Spleen (tissue), 11 donors: Measurements from ENCODE around the gene SMARCA4. TPM values are rescaled to one million over a fixed set of nuclear protein-coding genes. Genes with fewer than 3 reads are reported as not detected.

Experiments
- DNase-seq: peaks from one replicate; pipeline ENCODE4 v3.0.0-alpha.2; 2020
- H3K27ac ChIP-seq, 8 donors: fragments of 200-600 bp; sonication (generic) in 7 of 8; 1 replicate in 4 of 8; 2 replicates in 4 of 8; pipeline versions ENCODE4 v1.5.0 to v1.8.0; 2016 to 2021; ENCODE audit warnings: inconsistent platforms in 4 of 8, mild to moderate bottlenecking in 4 of 8, moderate library complexity in 1 of 8
- H3K27me3 ChIP-seq, 7 donors: fragments of 200-600 bp; sonication (generic) in 6 of 7; replicated peaks in 1 of 7; 1 replicate in 4 of 7; 2 replicates in 3 of 7; pipeline versions ENCODE4 v1.5.0 to v1.8.0; 2016 to 2021; ENCODE audit warnings: inconsistent platforms in 3 of 7, mild to moderate bottlenecking in 1 of 7
- H3K36me3 ChIP-seq, 6 donors: fragments of 200-600 bp; sonication (generic) in 5 of 6; 1 replicate in 4 of 6; 2 replicates in 2 of 6; pipeline versions ENCODE4 v1.5.0 to v1.8.0; 2016 to 2021; ENCODE audit warnings: inconsistent platforms in 2 of 6
- H3K4me1 ChIP-seq, 6 donors: fragments of 200-600 bp; sonication (generic) in 5 of 6; 1 replicate in 3 of 6; 2 replicates in 3 of 6; pipeline versions ENCODE4 v1.5.0 to v1.8.0; 2016 to 2021; ENCODE audit warnings: inconsistent platforms in 3 of 6
- H3K4me3 ChIP-seq, 8 donors: fragments of 200-600 bp; sonication (generic) in 7 of 8; 1 replicate in 4 of 8; 2 replicates in 4 of 8; pipeline versions ENCODE4 v1.5.0 to v1.8.0; 2016 to 2021; ENCODE audit warnings: inconsistent platforms in 4 of 8, mild to moderate bottlenecking in 4 of 8, moderate library complexity in 2 of 8
- H3K9me3 ChIP-seq, 8 donors: fragments of 200-600 bp; sonication (generic) in 7 of 8; 1 replicate in 4 of 8; 2 replicates in 4 of 8; pipeline versions ENCODE4 v1.5.0 to v1.8.0; 2016 to 2021; ENCODE audit warnings: inconsistent platforms in 4 of 8
- POLR2A ChIP-seq, 3 donors: fragments of 450-650 bp; IDR thresholded peaks; one replicate each; pipeline ENCODE4 v1.5.1; 2017; ENCODE audit warnings: antibody characterized with exemption in 3 of 3, mild to moderate bottlenecking in 1 of 3
- POLR2AphosphoS5 ChIP-seq, 3 donors: sonication (generic); formaldehyde crosslinking; IDR thresholded peaks; one replicate each; pipeline ENCODE4 v1.5.1; 2017; ENCODE audit warnings: antibody characterized with exemption in 3 of 3
- WGBS, 5 donors: extraction: QIAGEN DNeasy Blood & Tissue Kit in 3 of 5; methylation state at CpG; one replicate each; pipeline versions ENCODE4 v1.1.5 to v1.1.7; 2013 to 2018; 5-methylcytosine and 5-hydroxymethylcytosine counted together
- intact Hi-C: fragments of 100-400 bp; cut with DNase I; formaldehyde crosslinking; loops from one replicate; pipeline ENCODE4 v1.15.0; 2023; ENCODE audit warnings: low total_unique reads
- polyA plus RNA-seq, 3 donors: library from polyadenylated mRNA; stranded (reverse); fragments of 200-250 nt; gene quantifications; one replicate each; pipeline ENCODE4 v1.2.1, GENCODE V29; 2013
- total RNA-seq, 7 donors: library from RNA; depleted of rRNA in 3 of 7; stranded (reverse); fragments of >200 nt in 3 of 7; fragmentation: NEBNext Ultra II Directional in 4 of 7; extraction: Animal tissue kit (Norgen Biotek cat#: 25700) in 4 of 7; gene quantifications; one replicate each; pipeline versions ENCODE4 v1.1.0 to v1.2.1, GENCODE V29; 2016 to 2021
- TF ChIP-seq, protein P1 (sequence below), 11 experiments: fragments of 200-600 bp in 7 of 11; fragments of 450-650 bp in 4 of 11; sonication (generic) in 4 of 11; IDR thresholded peaks in 8 of 11; conservative IDR thresholded peaks in 3 of 11; 1 replicate in 7 of 11; 2 replicates in 4 of 11; pipeline versions ENCODE4 v1.4.0 to v1.8.0; 2016 to 2021; ENCODE audit warnings: antibody characterized with exemption in 11 of 11, inconsistent platforms in 4 of 11, mild to moderate bottlenecking in 1 of 11
- donor health status: healthy with polysubstance abuse.
- donor health status: DM: no; HTN: no; CAD: no; lungs with moderate emphysema.
- donor health status: DM: no; HTN: no; CAD: no.
- donor health status: Bipolar disorder and iron deficiency.
- donor health status: healthy.
- donor health status: DM: no; HTN: no; CAD: no.
- donor health status: DM: yes; HTN: yes; CAD: no.

The SMARCA4 gene
- total and polyA plus RNA-seq, 10 donors: 41.6 to 95.6 (median 65.8) TPM

DNA sequence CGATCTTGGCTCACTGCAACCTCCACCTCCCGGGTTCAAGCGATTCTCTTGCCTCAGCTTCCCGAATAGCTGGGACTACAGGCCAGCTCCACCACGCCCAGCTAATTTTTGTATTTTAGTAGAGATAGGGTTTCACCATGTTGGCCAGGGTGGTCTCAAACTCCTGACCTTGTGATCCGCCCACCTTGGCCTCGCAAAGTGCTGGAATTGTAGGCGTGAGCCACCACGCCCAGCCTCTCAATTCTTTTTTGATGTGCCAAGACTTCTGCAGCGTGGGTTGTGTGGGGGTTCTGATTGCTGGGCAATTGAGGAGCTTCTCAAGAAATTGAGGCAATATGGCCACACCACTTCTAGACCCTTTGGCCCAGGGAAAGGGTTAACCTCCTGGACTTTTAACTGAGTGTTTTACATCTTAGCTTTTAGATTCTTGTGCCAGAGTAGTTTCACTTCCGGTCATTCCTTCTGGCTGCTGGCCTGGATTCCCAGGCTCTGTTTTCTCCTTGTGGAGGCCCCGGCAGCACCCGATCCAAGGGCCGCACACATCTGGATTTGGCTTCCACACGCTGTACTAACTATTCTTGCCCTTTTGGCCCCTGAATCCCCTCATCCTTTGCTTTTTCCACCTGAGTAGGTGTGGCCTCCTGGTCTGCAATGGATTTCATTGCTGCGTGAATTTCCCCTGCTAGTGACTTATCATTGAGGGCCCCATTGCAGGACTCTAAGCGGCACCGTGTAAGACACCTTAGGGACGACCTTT lies 14.7 kb downstream of the SMARCA4 start:
- DNase-seq: no peak
- H3K27me3 ChIP-seq: no peaks in the 10 kb centered on the region
- H3K36me3 ChIP-seq: peaks cover 0 to 6% (median 0%) of the 10 kb centered on the region in 6 donors
- H3K9me3 ChIP-seq: no peaks in the 10 kb centered on the region
- H3K4me3 ChIP-seq: no peak overlapping the region
- H3K27ac ChIP-seq: peak overlapping the region in 7 of 8 donors; percentile 36 to 74 (median 61)
- TF ChIP-seq POLR2AphosphoS5 (IDR thresholded peaks at IDR 0.05): no peak
- TF ChIP-seq, protein P1, sequence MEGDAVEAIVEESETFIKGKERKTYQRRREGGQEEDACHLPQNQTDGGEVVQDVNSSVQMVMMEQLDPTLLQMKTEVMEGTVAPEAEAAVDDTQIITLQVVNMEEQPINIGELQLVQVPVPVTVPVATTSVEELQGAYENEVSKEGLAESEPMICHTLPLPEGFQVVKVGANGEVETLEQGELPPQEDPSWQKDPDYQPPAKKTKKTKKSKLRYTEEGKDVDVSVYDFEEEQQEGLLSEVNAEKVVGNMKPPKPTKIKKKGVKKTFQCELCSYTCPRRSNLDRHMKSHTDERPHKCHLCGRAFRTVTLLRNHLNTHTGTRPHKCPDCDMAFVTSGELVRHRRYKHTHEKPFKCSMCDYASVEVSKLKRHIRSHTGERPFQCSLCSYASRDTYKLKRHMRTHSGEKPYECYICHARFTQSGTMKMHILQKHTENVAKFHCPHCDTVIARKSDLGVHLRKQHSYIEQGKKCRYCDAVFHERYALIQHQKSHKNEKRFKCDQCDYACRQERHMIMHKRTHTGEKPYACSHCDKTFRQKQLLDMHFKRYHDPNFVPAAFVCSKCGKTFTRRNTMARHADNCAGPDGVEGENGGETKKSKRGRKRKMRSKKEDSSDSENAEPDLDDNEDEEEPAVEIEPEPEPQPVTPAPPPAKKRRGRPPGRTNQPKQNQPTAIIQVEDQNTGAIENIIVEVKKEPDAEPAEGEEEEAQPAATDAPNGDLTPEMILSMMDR (IDR thresholded peaks at IDR 0.05 in 8 of 11, conservative IDR thresholded peaks at IDR 0.05 in 3 of 11): no peak
- no peak for TF ChIP-seq POLR2A (IDR thresholded peaks at IDR 0.05)
- H3K4me1 ChIP-seq: peaks cover 0 to 93% (median 46%) of the 10 kb centered on the region in 6 donors
- intact Hi-C loops: no loop called here
- WGBS, 5 donors: 71 to 84% (median 81%) methylated on average over 19 of the region's 19 CpGs

DNA sequence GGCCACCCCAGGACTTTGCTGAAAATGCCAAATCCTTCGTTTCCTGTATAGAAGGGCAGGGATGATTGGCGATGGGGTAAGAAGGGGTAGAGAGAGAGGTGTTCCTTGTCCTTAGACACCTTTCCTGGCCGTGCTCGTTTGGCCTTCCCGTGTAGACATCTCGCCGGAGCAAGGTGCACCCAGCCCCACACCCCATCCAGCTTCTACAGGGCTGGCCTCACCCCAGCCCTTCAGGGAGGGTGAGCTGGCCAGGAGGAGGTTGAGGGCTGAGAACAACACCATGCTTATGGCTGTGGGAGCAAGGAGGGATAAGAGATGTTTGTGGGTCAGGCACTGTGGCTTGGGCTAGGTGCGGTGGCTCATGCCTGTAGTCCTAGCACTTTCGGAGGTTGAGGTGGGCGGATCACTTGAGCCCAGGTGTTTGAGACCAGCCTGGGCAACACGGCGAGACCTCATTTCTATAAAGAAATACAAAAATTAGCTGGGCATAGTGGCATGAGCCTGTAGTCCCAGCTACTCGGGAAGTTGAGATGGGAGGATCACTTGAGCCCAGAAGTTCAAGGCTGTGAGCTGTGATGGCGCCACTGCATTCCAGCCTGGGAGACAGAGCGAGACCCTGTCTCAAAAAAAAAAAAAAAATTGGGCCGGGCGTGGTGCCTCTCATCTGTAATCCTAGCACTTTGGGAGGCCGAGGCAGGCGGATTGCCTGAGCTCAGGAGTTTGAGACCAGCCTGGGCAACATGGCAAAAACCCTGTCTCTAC lies 15.5 kb downstream of the SMARCA4 start:
- Histone ChIP-seq H3K36me3 (peaks cover 0 to 12% (median 0%) of the 10 kb centered on the region in 6 donors), H3K27me3 (no peaks in the 10 kb centered on the region), H3K4me3 (no peak overlapping the region), H3K27ac (peak overlapping the region in 7 of 8 donors; percentile 36 to 74 (median 61)), H3K4me1 (peaks cover 0 to 94% (median 48%) of the 10 kb centered on the region in 6 donors), H3K9me3 (no peaks in the 10 kb centered on the region)
- DNase-seq: no peak
- intact Hi-C loops: no loop called here
- TF ChIP-seq, protein P1 (IDR thresholded peaks at IDR 0.05 in 8 of 11, conservative IDR thresholded peaks at IDR 0.05 in 3 of 11): no peak
- peak in 1 of 3 donors; percentile 6 for TF ChIP-seq POLR2AphosphoS5 (IDR thresholded peaks at IDR 0.05)
- 69 to 89% (median 77%) methylated on average over 19 of the region's 19 CpGs for WGBS, 5 donors

DNA sequence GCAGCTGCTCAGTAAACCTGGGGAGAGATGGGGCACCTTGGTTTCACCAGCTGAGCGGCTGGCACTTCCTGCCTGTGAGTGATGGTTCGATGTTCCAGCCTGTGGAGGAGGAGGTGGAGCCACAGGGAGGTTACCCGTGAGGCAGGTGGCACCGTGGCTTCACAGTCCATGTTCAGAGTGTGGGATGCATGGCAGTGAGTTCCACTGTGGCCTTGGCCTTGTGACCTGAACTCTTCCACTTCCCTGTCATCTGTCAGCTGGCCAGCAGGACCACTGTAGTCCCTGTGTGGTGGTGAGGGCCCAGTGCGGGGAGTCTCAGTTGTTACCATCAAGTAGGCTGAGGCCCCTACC lies 16.9 kb downstream of the SMARCA4 start:
- H3K9me3 ChIP-seq: no peaks in the 10 kb centered on the region
- WGBS, 5 donors: 49 to 74% (median 51%) methylated on average over 4 to 5 of the region's 5 CpGs
- no peak overlapping the region for H3K4me3 ChIP-seq
- peaks cover 0 to 15% (median 0%) of the 10 kb centered on the region in 6 donors for H3K36me3 ChIP-seq
- H3K4me1 ChIP-seq: peaks cover 0 to 84% (median 48%) of the 10 kb centered on the region in 6 donors
- intact Hi-C loops: no loop called here
- H3K27me3 ChIP-seq: no peaks in the 10 kb centered on the region
- no peak for TF ChIP-seq POLR2A (IDR thresholded peaks at IDR 0.05)
- peak overlapping the region in 3 of 8 donors; percentile 2 to 68 (median 27) for H3K27ac ChIP-seq
- no peak for DNase-seq

DNA sequence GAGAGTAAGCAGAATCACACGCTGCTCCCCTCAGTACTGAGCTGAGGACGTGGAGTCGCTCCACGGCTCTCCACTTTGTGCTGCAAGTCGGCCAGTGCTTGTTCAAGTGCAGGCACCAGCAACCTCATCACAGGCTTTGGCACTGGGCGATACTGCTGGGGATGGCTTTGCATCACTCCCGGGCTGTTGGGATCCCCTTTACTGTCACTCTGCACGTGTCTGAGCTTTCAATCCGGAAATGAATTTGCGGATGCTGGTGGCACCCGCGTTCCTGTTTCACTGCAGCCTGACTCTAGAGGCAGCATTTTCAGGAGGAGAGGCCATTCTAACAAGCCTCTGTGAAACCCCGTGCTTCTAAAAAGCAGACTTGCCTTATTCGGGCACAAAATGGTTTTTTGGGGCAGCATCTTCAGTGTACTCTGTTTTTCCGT lies 19.1 kb downstream of the SMARCA4 start:
- peaks cover 0 to 32% (median 11%) of the 10 kb centered on the region in 6 donors for H3K36me3 ChIP-seq

More for the DNA sequence above, 19.1 kb downstream of the SMARCA4 start:
- no peak overlapping the region for H3K4me3 ChIP-seq
- DNase-seq: no peak
- no peaks in the 10 kb centered on the region for H3K27me3 ChIP-seq
- peaks cover 0 to 64% (median 42%) of the 10 kb centered on the region in 6 donors for H3K4me1 ChIP-seq
- H3K27ac ChIP-seq: peak overlapping the region in 4 of 8 donors; percentile 37 to 54 (median 44)
- intact Hi-C loops: no loop called here
- 65 to 81% (median 65%) methylated on average over 14 to 15 of the region's 15 CpGs for WGBS, 5 donors
- TF ChIP-seq, protein P1 (IDR thresholded peaks at IDR 0.05 in 8 of 11, conservative IDR thresholded peaks at IDR 0.05 in 3 of 11): peak in 2 of 11 experiments; percentile 15 to 30
- TF ChIP-seq POLR2A (IDR thresholded peaks at IDR 0.05) (no peak), POLR2AphosphoS5 (IDR thresholded peaks at IDR 0.05) (peak in 2 of 3 donors; percentile 27 to 39)
- no peaks in the 10 kb centered on the region for H3K9me3 ChIP-seq
